HepG2 (cell line): ENCODE measurements around the gene RNF11. TPM values are rescaled to one million over a fixed set of nuclear protein-coding genes. Genes with fewer than 3 reads are reported as not detected.

Source experiments
- ATAC-seq: fragments of 200-7000 bp; cut with Tn5 transposase; 3 replicates; pipeline ENCODE4 v1.9.1; 2020; ENCODE audit warnings: mild to moderate bottlenecking, moderate library complexity
- BruUV-seq: library from RNA; stranded (reverse); fragments of 400-500 nt; replicated peaks from 2 replicates; lab custom pipeline; 2021; lab: Mats Ljungman, UMichigan
- CTCF ChIA-PET: fragments of 300-600 bp; formaldehyde crosslinking; extraction: SDS; loops from one replicate; lab custom pipeline; 2021; ENCODE audit warnings: low total read pairs, inconsistent platforms, low intra/inter-chr PET ratio; lab: Yijun Ruan, JAX
- POLR2A ChIA-PET: fragments of 350-600 bp; sonication (Branson Sonifier 250); formaldehyde crosslinking; loops from one replicate; lab custom pipeline; 2020; ENCODE audit warnings: antibody characterized with exemption, inconsistent platforms; lab: Yijun Ruan, JAX
- DNase-seq: peaks from one replicate; pipeline ENCODE4 v3.0.0-alpha.2; 2015; ENCODE audit warnings: low spot score
- FAIRE-seq: peaks from 3 replicates; lab custom pipeline; 2011; peaks lifted over from hg19 to GRCh38; lab: Jason Lieb, UNC
- H2AFZ ChIP-seq: one replicate; pipeline ENCODE4 v1.6.1; 2011; ENCODE audit warnings: low read length, inconsistent platforms
- H3K27ac ChIP-seq: fragments of 300-600 bp; 3 replicates; pipeline ENCODE4 v1.8.0; 2011; ENCODE audit warnings: mixed run types, mild to moderate bottlenecking, mixed read lengths, low read length, inconsistent platforms; ENCODE audit not compliant: insufficient read depth; ENCODE audit errors: extremely low read length
- H3K27me3 ChIP-seq, 2 experiments: fragments of 200-600 bp in 1 of 2; 2 replicates in 1 of 2; 3 replicates in 1 of 2; pipeline versions ENCODE4 v1.6.0 to v1.8.0; 2011; ENCODE audit warnings: low read length in 2 of 2, mild to moderate bottlenecking in 2 of 2, moderate library complexity in 2 of 2, inconsistent platforms in 1 of 2; ENCODE audit not compliant: insufficient read depth in 2 of 2, control insufficient read depth in 1 of 2
- H3K36me3 ChIP-seq, 2 experiments: fragments of 200-600 bp in 1 of 2; replicated peaks in 1 of 2; 2 replicates in 1 of 2; 3 replicates in 1 of 2; pipeline versions ENCODE4 v1.5.1 to v1.8.0; 2011; ENCODE audit warnings: low read length in 2 of 2, inconsistent platforms in 1 of 2; ENCODE audit not compliant: insufficient read depth in 2 of 2, control insufficient read depth in 1 of 2
- H3K4me1 ChIP-seq: 2 replicates; pipeline ENCODE4 v1.5.1; 2012; ENCODE audit warnings: low read length, inconsistent platforms; ENCODE audit not compliant: insufficient read depth
- H3K4me2 ChIP-seq: 2 replicates; pipeline ENCODE4 v1.6.0; 2011; ENCODE audit warnings: low read depth, low read length, inconsistent platforms
- H3K4me3 ChIP-seq, 3 experiments: fragments of 200-600 bp in 1 of 3; sonication (generic), shearing (Covaris generic) in 1 of 3; replicated peaks in 1 of 3; 2 replicates each; pipeline ENCODE4 v1.5.1; 2011 to 2016; ENCODE audit warnings: low read length in 3 of 3, inconsistent platforms in 2 of 3, low read depth in 2 of 3, mild to moderate bottlenecking in 2 of 3, control low read depth in 1 of 3, mixed read lengths in 1 of 3; ENCODE audit not compliant: insufficient read depth in 1 of 3
- H3K79me2 ChIP-seq: one replicate; pipeline ENCODE4 v1.6.1; 2011; ENCODE audit warnings: low read length, inconsistent platforms; ENCODE audit not compliant: insufficient read depth
- H3K9ac ChIP-seq: 2 replicates; pipeline ENCODE4 v1.6.0; 2011; ENCODE audit warnings: mild to moderate bottlenecking, low read depth, low read length, inconsistent platforms; ENCODE audit not compliant: insufficient read depth
- H3K9me3 ChIP-seq: 2 replicates; pipeline ENCODE4 v1.5.1; 2012; ENCODE audit warnings: mild to moderate bottlenecking, low read length
- H4K20me1 ChIP-seq: 2 replicates; pipeline ENCODE4 v1.6.0; 2011; ENCODE audit warnings: inconsistent platforms, mild to moderate bottlenecking, low read length, moderate library complexity; ENCODE audit not compliant: insufficient read depth
- CBX2 ChIP-seq, 2 experiments: fragments of 200-600 bp in 1 of 2; sonication (generic); formaldehyde crosslinking in 1 of 2; IDR thresholded peaks; 2 replicates each; pipeline versions ENCODE4 v1.7.0 to v1.8.1; 2018 to 2022; ENCODE audit warnings: low read depth in 2 of 2, low read length in 1 of 2, mild to moderate bottlenecking in 1 of 2, missing genetic modification reagents in 1 of 2
- ELF1 ChIP-seq: sonication (generic); formaldehyde crosslinking; IDR thresholded peaks from 2 replicates; pipeline ENCODE4 v1.4.0; 2020; ENCODE audit warnings: missing genetic modification reagents
- FOSL2 ChIP-seq: sonication (generic); formaldehyde crosslinking; IDR thresholded peaks from 2 replicates; pipeline ENCODE4 v1.4.0; 2020; ENCODE audit warnings: missing genetic modification reagents
- HOXD1 ChIP-seq: sonication (generic); formaldehyde crosslinking; IDR thresholded peaks from 2 replicates; pipeline ENCODE4 v1.5.0; 2020; ENCODE audit warnings: missing genetic modification reagents
- LCORL ChIP-seq, 2 experiments: fragments of 450-650 bp in 1 of 2; sonication (generic) in 1 of 2; formaldehyde crosslinking in 1 of 2; IDR thresholded peaks; 2 replicates each; pipeline versions ENCODE4 v1.5.0 to v1.6.1; 2017 to 2020; ENCODE audit warnings: antibody characterized with exemption in 1 of 2, missing genetic modification reagents in 1 of 2
- MAX ChIP-seq: IDR thresholded peaks from 2 replicates; pipeline ENCODE4 v1.6.1; 2012; ENCODE audit warnings: inconsistent platforms
- PHF8 ChIP-seq: sonication (generic); formaldehyde crosslinking; IDR thresholded peaks from 2 replicates; pipeline ENCODE4 v1.5.0; 2020; ENCODE audit warnings: missing genetic modification reagents
- RBM39 ChIP-seq: fragments of 200-400 bp; formaldehyde crosslinking; IDR thresholded peaks from one replicate; pipeline ENCODE4 v1.6.1; 2018; ENCODE audit warnings: antibody characterized with exemption, mild to moderate bottlenecking, low read depth, low read length; ENCODE audit not compliant: poor library complexity, severe bottlenecking
- SAFB2 ChIP-seq: sonication (generic); formaldehyde crosslinking; IDR thresholded peaks from 2 replicates; pipeline ENCODE4 v1.5.1; 2020; ENCODE audit warnings: missing genetic modification reagents, low read depth, mild to moderate bottlenecking, borderline replicate concordance
- SATB2 ChIP-seq: sonication (generic); formaldehyde crosslinking; IDR thresholded peaks from 2 replicates; pipeline ENCODE4 v1.5.0; 2020; ENCODE audit warnings: missing genetic modification reagents
- SSRP1 ChIP-seq: IDR thresholded peaks from 2 replicates; pipeline ENCODE4 v1.6.1; 2016; ENCODE audit warnings: control low read depth
- ZNF318 ChIP-seq: sonication (generic); formaldehyde crosslinking; IDR thresholded peaks from 2 replicates; pipeline ENCODE4 v1.4.0; 2020; ENCODE audit warnings: mild to moderate bottlenecking, missing genetic modification reagents
- ZNF33A ChIP-seq: sonication (generic); formaldehyde crosslinking; IDR thresholded peaks from 2 replicates; pipeline ENCODE4 v1.5.1; 2020; ENCODE audit warnings: missing genetic modification reagents, mild to moderate bottlenecking, moderate library complexity, borderline replicate concordance
- WGBS: methylation state at CpG from one replicate; pipeline ENCODE4 v1.1.6; 2017; ENCODE audit warnings: low lambda C conversion rate; 5-methylcytosine and 5-hydroxymethylcytosine counted together
- in situ Hi-C: cut with HindIII; loops from 2 replicates; pipeline ENCODE4 v1.10.0; 2017; ENCODE audit warnings: low pct_unique_long_range_greater_than_20kb; ENCODE audit not compliant: extremely low pct_ligation_motif_present
- intact Hi-C: fragments of 100-400 bp; cut with micrococcal nuclease; formaldehyde crosslinking; loops from one replicate; pipeline ENCODE4 v1.10.0; 2022; ENCODE audit not compliant: unreplicated experiment
- polyA plus RNA-seq, 8 experiments: library from polyadenylated mRNA; depleted of rRNA in 3 of 8; stranded (reverse) in 7 of 8; unstranded in 1 of 8; fragments of >200 nt; fragmentation: Illumina TruSeq in 4 of 8; extraction: Trizol in 4 of 8; gene quantifications; 2 replicates each; pipeline versions ENCODE4 v1.2.1 to v1.2.3, GENCODE V29; 2011 to 2016; ENCODE audit warnings: low read depth in 4 of 8, missing spikeins in 1 of 8, mixed read lengths in 1 of 8; ENCODE audit not compliant: insufficient read depth in 1 of 8
- total RNA-seq, 5 experiments: library from RNA; depleted of rRNA; stranded (reverse); fragments of >200 nt; fragmentation: Illumina TruSeq; extraction: Trizol; gene quantifications; 2 replicates each; pipeline ENCODE4 v1.2.3, GENCODE V29; 2016; ENCODE audit warnings: low read depth in 1 of 5

RNF11 gene
- total and polyA plus RNA-seq, 2 of the 13 experiments (the other 11 are each of a cell fraction or from before 2014, with no cell fraction given), result 41.2 to 48.8 TPM

DNA sequence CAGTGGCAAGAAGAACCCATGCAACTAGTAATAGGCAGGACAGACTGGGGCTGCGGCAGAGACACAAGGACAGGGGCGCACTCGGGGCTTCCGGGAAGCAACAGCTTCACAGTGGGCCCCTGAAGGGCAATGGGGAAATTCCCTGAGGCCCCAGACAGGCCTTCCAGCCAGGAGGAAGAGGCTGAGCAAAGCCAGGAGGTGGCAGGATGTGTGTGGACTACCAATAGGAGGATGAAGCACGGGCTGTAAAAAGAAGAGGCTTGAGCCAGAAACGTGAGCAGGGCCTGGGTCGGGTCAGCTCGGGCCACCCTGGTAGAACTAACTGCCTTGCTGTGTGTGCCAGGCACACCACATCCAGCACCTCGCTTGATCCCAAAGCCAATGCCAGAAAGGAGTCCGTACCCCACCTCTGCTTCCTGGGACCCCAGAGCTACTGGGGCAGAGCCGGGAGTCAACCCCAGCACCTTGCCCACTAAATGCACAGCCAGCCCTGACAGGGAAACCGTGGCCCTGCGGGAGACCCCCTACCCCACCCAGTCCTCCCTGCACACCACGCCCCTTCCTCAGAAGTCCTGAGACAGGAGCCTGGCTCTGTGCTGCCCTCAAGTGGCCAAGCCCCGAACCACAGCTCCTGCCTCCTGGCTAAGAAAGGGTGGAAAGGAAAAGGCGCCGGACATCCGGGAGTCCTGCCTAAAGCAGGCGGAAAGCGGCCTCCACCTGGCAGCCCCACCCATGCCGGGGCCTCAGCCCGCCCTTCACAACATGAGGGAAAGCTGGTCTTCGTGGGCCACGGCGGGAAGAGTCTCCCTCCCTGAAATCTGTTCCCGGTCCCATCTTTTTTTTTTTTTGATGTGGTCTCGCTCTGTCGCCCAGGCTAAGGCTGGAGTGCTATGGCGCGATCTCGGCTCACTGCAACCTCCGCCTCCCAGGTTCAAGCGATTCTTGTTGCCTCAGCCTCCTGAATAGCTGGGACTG is 60.6 kb downstream of the RNF11 start:
- peak overlapping the region; percentile 76 for H3K4me2 ChIP-seq
- peak; percentile 39 for FAIRE-seq
- TF ChIP-seq ZNF33A (CRISPR knock-in tag) (peak; percentile 14; the same call in 1 of the 2 replicates), HOXD1 (no peak), FOSL2 (CRISPR knock-in tag) (0 out of 2 replicates have a peak, but pooled peaks have one; percentile 8), RBM39 (peak; percentile 46), SAFB2 (CRISPR knock-in tag) (no peak), SATB2 (no peak), LCORL (IDR thresholded peaks at IDR 0.05) (no peak), LCORL (CRISPR knock-in tag; IDR thresholded peaks at IDR 0.05) (peak; percentile 52; the same call in 1 of the 2 replicates), PHF8 (peak; percentile 21; the same call in 1 of the 2 replicates), CBX2 (IDR thresholded peaks at IDR 0.05; ENCODE audit: low read depth, low read length) (no peak), CBX2 (CRISPR knock-in tag; IDR thresholded peaks at IDR 0.05; ENCODE audit: low read depth) (no peak), ELF1 (CRISPR knock-in tag) (peak; percentile 29; the same call in 1 of the 2 replicates), ZNF318 (CRISPR knock-in tag) (no peak), SSRP1 (CRISPR knock-in tag) (no peak), MAX (peak; percentile 51; the same call in 1 of the 2 replicates)

More for the DNA sequence above, 60.6 kb downstream of the RNF11 start:
- in situ Hi-C loops, result no loop called here
- H3K36me3 ChIP-seq, result no peaks in the 10 kb centered on the region
- 40% methylated on average over 26 of the region's 33 CpGs for WGBS
- ATAC-seq (peak; percentile 81), DNase-seq (peak; percentile 54)
- peak overlapping the region; percentile 8 to 63 (median 37); a peak in 5 of 6 replicates for H3K4me3 ChIP-seq
- peaks cover 19% of the 10 kb centered on the region for H3K4me1 ChIP-seq
- BruUV-seq, result no TSS peak
- no peak overlapping the region for H3K27ac ChIP-seq
- H3K9ac ChIP-seq, result no peak overlapping the region; the same call in 1 of the 2 replicates
- H4K20me1 ChIP-seq, result no peaks in the 10 kb centered on the region
- no peaks in the 10 kb centered on the region; a peak in 2 of 5 replicates for H3K27me3 ChIP-seq
- H3K9me3 ChIP-seq, result no peaks in the 10 kb centered on the region
- no peak overlapping the region for H2AFZ ChIP-seq
- POLR2A ChIA-PET, result interaction anchor here (1.0 to 1.4 kb wide), 2 partner anchors 9 to 61 kb away, joined by 4 to 6 read pairs; partner anchors contain the start of gene RNF11
- H3K79me2 ChIP-seq, result no peaks in the 10 kb centered on the region
- intact Hi-C loops, result loop anchor here (2.0 kb wide), 1 partner anchor 108 kb away; no protein-coding TSS in a partner anchor
- CTCF ChIA-PET, result interaction anchor here (1.2 kb wide), 1 partner anchor 105 kb away, joined by 5 read pairs; no protein-coding TSS in a partner anchor
